ENCODE data around the gene EHBP1L1.
A peak's percentile ranks its signal among the peaks of the same experiment; 100 is the strongest.

The EHBP1L1 gene

GRCh38 chr11:65639623-65640482 lies 64.0 kb downstream of the EHBP1L1 start:
- DNase-seq (ENCODE audit: low spot score), result peak; percentile 81
- in situ Hi-C loops (cut with MboI; ENCODE audit: low sequenced_read_pairs, unreplicated experiment), result no loop called here
- TF ChIP-seq, protein P1, sequence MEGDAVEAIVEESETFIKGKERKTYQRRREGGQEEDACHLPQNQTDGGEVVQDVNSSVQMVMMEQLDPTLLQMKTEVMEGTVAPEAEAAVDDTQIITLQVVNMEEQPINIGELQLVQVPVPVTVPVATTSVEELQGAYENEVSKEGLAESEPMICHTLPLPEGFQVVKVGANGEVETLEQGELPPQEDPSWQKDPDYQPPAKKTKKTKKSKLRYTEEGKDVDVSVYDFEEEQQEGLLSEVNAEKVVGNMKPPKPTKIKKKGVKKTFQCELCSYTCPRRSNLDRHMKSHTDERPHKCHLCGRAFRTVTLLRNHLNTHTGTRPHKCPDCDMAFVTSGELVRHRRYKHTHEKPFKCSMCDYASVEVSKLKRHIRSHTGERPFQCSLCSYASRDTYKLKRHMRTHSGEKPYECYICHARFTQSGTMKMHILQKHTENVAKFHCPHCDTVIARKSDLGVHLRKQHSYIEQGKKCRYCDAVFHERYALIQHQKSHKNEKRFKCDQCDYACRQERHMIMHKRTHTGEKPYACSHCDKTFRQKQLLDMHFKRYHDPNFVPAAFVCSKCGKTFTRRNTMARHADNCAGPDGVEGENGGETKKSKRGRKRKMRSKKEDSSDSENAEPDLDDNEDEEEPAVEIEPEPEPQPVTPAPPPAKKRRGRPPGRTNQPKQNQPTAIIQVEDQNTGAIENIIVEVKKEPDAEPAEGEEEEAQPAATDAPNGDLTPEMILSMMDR (IDR thresholded peaks at IDR 0.05; ENCODE audit: borderline replicate concordance, control extremely low read depth, extremely low read depth, insufficient read depth, missing control alignments), result no peak

DNA sequence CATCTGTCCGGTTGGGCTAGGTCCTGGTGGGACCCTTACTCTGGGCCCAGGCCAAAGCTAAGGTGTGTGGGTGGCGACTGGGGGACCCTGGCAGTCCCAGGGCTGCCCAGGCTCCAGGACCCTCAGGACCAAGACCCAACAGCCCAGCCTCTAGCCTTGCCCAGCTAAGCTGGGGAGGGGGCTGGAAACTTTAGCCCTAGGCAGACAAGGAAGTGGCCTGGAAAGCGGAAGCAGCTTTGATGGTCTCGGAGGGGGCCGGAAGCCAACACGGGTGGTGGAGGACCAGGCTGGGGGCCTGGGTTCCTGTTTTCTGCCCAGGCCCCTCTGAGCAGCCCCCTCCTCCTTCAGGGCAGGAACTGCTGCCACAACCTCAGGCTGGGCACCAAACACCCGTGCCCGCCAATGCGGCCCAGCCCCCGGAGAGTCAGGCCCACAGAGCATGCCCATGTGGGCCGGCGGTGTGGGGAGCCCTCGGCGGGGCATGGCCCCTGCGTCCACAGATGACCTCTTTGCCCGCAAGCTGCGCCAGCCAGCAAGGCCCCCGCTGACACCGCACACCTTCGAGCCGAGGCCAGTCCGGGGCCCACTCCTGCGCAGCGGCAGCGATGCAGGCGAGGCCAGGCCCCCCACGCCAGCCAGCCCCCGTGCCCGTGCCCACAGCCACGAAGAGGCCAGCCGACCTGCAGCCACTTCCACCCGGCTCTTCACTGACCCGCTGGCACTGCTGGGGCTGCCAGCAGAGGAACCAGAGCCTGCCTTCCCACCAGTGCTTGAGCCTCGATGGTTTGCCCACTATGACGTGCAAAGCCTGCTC lies 64.8 kb downstream of the EHBP1L1 start:
- in situ Hi-C loops (cut with MboI; ENCODE audit: low sequenced_read_pairs, unreplicated experiment), result no loop called here
- peak; percentile 54 for DNase-seq (ENCODE audit: low spot score)
- TF ChIP-seq, protein P1 (IDR thresholded peaks at IDR 0.05; ENCODE audit: borderline replicate concordance, control extremely low read depth, extremely low read depth, insufficient read depth, missing control alignments), result no peak

DNA sequence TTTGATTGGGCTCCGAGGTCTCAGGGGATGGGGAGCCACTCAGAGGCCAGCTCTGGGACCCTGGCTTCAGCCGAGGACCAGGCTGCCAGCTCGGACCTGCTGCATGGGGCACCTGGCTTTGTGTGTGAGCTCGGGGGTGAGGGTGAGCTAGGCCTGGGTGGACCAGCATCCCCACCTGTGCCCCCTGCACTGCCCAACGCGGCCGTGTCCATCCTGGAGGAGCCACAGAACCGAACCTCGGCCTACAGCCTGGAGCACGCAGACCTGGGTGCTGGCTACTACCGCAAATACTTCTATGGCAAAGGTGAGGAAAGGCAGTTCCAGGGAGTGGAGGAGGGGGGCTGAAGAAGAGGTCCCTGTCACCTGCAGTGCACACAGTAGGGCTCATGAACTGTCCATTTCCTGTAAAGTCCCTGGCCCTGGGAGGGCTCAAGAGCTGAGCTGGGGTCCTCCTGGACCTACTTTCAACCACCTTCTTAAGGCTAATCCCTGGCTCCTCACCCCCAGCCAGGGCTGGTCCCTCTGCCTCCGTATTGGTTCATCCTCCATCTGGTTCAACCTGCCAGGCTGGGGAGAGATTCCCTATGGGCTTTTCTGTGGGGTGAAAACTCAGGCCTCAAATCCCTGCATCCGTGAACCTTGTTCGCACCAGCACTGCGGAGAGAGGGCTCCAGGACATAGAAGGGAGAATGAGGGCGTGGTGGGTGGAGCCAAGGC lies 65.6 kb downstream of the EHBP1L1 start:
- DNase-seq (ENCODE audit: low spot score), result no peak
- in situ Hi-C loops (cut with MboI; ENCODE audit: low sequenced_read_pairs, unreplicated experiment), result no loop called here
- TF ChIP-seq, protein P1 (IDR thresholded peaks at IDR 0.05; ENCODE audit: borderline replicate concordance, control extremely low read depth, extremely low read depth, insufficient read depth, missing control alignments), result no peak
